GM23338 (cell line): ENCODE data around the gene WDR87. TPM values are rescaled to one million over a fixed set of nuclear protein-coding genes. Genes with fewer than 3 reads are reported as not detected.

ENCODE experiments used
- ATAC-seq: fragments of 200-7000 bp; cut with Tn5 transposase; 3 replicates; pipeline ENCODE4 v1.9.1; 2020
- DNase-seq: peaks from one replicate; pipeline ENCODE4 v3.0.0-alpha.2; 2015; ENCODE audit warnings: low spot score
- H2AFZ ChIP-seq: fragments of 200-600 bp; sonication (generic); 2 replicates; pipeline ENCODE4 v1.8.0; 2016; ENCODE audit warnings: antibody characterized with exemption, mild to moderate bottlenecking, moderate library complexity
- H3F3A ChIP-seq: fragments of 200-600 bp; sonication (generic); replicated peaks from 2 replicates; pipeline ENCODE4 v1.8.0; 2017; ENCODE audit warnings: antibody characterized with exemption, mixed run types, low read depth
- H3K27ac ChIP-seq: fragments of 200-600 bp; sonication (generic); 2 replicates; pipeline ENCODE4 v1.6.1; 2016; ENCODE audit warnings: low read depth
- H3K27me3 ChIP-seq: fragments of 200-600 bp; sonication (generic); 2 replicates; pipeline ENCODE4 v1.8.0; 2016; ENCODE audit warnings: mild to moderate bottlenecking, mixed run types, moderate library complexity; ENCODE audit not compliant: insufficient read depth
- H3K36me3 ChIP-seq: fragments of 200-600 bp; sonication (generic); 2 replicates; pipeline ENCODE4 v1.8.0; 2016; ENCODE audit warnings: mild to moderate bottlenecking; ENCODE audit not compliant: insufficient read depth
- H3K4me1 ChIP-seq: fragments of 200-600 bp; sonication (generic); 2 replicates; pipeline ENCODE4 v1.8.0; 2016; ENCODE audit warnings: mild to moderate bottlenecking, moderate library complexity; ENCODE audit not compliant: insufficient read depth
- H3K4me2 ChIP-seq: fragments of 200-600 bp; sonication (generic); 2 replicates; pipeline ENCODE4 v1.7.1; 2017; ENCODE audit warnings: mixed run types
- H3K4me3 ChIP-seq: fragments of 200-600 bp; sonication (generic); 2 replicates; pipeline ENCODE4 v1.6.1; 2016; ENCODE audit warnings: mixed run types
- H3K79me2 ChIP-seq: fragments of 200-600 bp; sonication (generic); replicated peaks from 2 replicates; pipeline ENCODE4 v1.8.0; 2017; ENCODE audit warnings: mild to moderate bottlenecking; ENCODE audit not compliant: insufficient read depth
- H3K9me2 ChIP-seq: fragments of 200-600 bp; sonication (generic); 2 replicates; pipeline ENCODE4 v1.8.0; 2017; ENCODE audit not compliant: insufficient read depth
- H4K20me1 ChIP-seq: fragments of 200-600 bp; sonication (generic); replicated peaks from 2 replicates; pipeline ENCODE4 v1.8.0; 2017; ENCODE audit warnings: mild to moderate bottlenecking; ENCODE audit not compliant: insufficient read depth
- H3K27ac Mint-ChIP-seq: 2 replicates; pipeline ENCODE4 v1.8.0; 2020; ENCODE audit warnings: inconsistent platforms, mild to moderate bottlenecking, moderate library complexity, mixed read lengths
- H3K27me3 Mint-ChIP-seq: 3 replicates; pipeline ENCODE4 v1.8.0; 2022; ENCODE audit warnings: low read depth, mild to moderate bottlenecking, moderate library complexity, mixed read lengths, inconsistent platforms; ENCODE audit not compliant: insufficient read depth, poor library complexity
- H3K36me3 Mint-ChIP-seq: 3 replicates; pipeline ENCODE4 v1.8.0; 2021; ENCODE audit warnings: low read depth, mild to moderate bottlenecking, inconsistent platforms, moderate library complexity, mixed read lengths
- H3K4me1 Mint-ChIP-seq: 3 replicates; pipeline ENCODE4 v1.8.0; 2020; ENCODE audit warnings: mild to moderate bottlenecking, inconsistent platforms, mixed read lengths
- H3K4me3 Mint-ChIP-seq: 3 replicates; pipeline ENCODE4 v1.8.0; 2021; ENCODE audit warnings: moderate library complexity, mild to moderate bottlenecking, inconsistent platforms, mixed read lengths
- H3K9me3 Mint-ChIP-seq: 3 replicates; pipeline ENCODE4 v1.8.0; 2020; ENCODE audit warnings: moderate library complexity, mild to moderate bottlenecking, inconsistent platforms, mixed read lengths
- EZH2 ChIP-seq: fragments of 200-600 bp; sonication (generic); IDR thresholded peaks from one replicate; pipeline ENCODE4 v1.8.0; 2017; ENCODE audit warnings: antibody characterized with exemption, mild to moderate bottlenecking, low read depth; ENCODE audit not compliant: unreplicated experiment
- EZH2phosphoT487 ChIP-seq: fragments of 200-600 bp; sonication (generic); IDR thresholded peaks from one replicate; pipeline ENCODE4 v1.8.1; 2018; ENCODE audit warnings: antibody characterized with exemption; ENCODE audit not compliant: unreplicated experiment
- JUNB ChIP-seq: IDR thresholded peaks from one replicate; pipeline ENCODE4 v1.6.1; 2016; ENCODE audit warnings: antibody characterized with exemption; ENCODE audit not compliant: unreplicated experiment
- NANOG ChIP-seq: IDR thresholded peaks from 2 replicates; pipeline ENCODE4 v1.6.1; 2016; ENCODE audit warnings: antibody characterized with exemption, borderline replicate concordance
- POLR2AphosphoS5 ChIP-seq: IDR thresholded peaks from 2 replicates; pipeline ENCODE4 v1.6.1; 2016; ENCODE audit warnings: antibody characterized with exemption, low read depth
- STAT1 ChIP-seq: IDR thresholded peaks from one replicate; pipeline ENCODE4 v1.6.1; 2016; ENCODE audit warnings: antibody characterized with exemption; ENCODE audit not compliant: unreplicated experiment
- ZNF114 ChIP-seq: fragments of 250-450 bp; sonication (Bioruptor Pico); IDR thresholded peaks from 2 replicates; pipeline ENCODE4 v1.5.0; 2020; ENCODE audit warnings: mild to moderate bottlenecking, moderate library complexity
- ZNF331 ChIP-seq: fragments of 250-450 bp; sonication (Bioruptor Pico); IDR thresholded peaks from 2 replicates; pipeline ENCODE4 v1.5.0; 2020; ENCODE audit warnings: low read depth, mild to moderate bottlenecking, moderate library complexity
- long read RNA-seq: library from polyadenylated mRNA; unstranded; transcript quantifications from one replicate; pipeline ENCODE4 v2.0.0, GENCODE V29; 2020; ENCODE audit not compliant: unreplicated experiment
- polyA plus RNA-seq: library from polyadenylated mRNA; unstranded; fragments of >200 nt; fragmentation: Nextera tagmentation; extraction: Ambion mirVana; gene quantifications from 2 replicates; pipeline ENCODE4 v1.2.1, GENCODE V29; 2016
- total RNA-seq: library from RNA; depleted of rRNA; stranded (reverse); fragments of >200 nt; shearing (Covaris generic); gene quantifications from 2 replicates; pipeline ENCODE4 v1.2.3, GENCODE V29; 2014; rRNA removed
- TF ChIP-seq, protein P1 (sequence below), 2 experiments: fragments of 200-600 bp in 1 of 2; sonication (generic) in 1 of 2; conservative IDR thresholded peaks; 2 replicates each; pipeline versions ENCODE4 v1.5.1 to v1.6.1; 2016 to 2017; ENCODE audit warnings: antibody characterized with exemption in 2 of 2, low read depth in 2 of 2, mild to moderate bottlenecking in 2 of 2, moderate library complexity in 1 of 2
- TF ChIP-seq, protein P2 (sequence below): fragments of 250-450 bp; sonication (Bioruptor Pico); IDR thresholded peaks from 2 replicates; pipeline ENCODE4 v1.5.0; 2020; ENCODE audit warnings: mild to moderate bottlenecking, moderate library complexity
- TF ChIP-seq, protein P3 (sequence below): IDR thresholded peaks from 2 replicates; pipeline ENCODE4 v1.6.1; 2016; ENCODE audit warnings: antibody characterized with exemption
- TF ChIP-seq, protein P4 (sequence below): IDR thresholded peaks from one replicate; pipeline ENCODE4 v1.6.1; 2018; ENCODE audit warnings: antibody characterized with exemption; ENCODE audit not compliant: unreplicated experiment

The WDR87 gene
- total RNA-seq (not detected in 2 replicates), polyA plus RNA-seq (0.02 TPM in 1 of 2 replicates, not detected in the other)
- long read RNA-seq: 0 reads

DNA sequence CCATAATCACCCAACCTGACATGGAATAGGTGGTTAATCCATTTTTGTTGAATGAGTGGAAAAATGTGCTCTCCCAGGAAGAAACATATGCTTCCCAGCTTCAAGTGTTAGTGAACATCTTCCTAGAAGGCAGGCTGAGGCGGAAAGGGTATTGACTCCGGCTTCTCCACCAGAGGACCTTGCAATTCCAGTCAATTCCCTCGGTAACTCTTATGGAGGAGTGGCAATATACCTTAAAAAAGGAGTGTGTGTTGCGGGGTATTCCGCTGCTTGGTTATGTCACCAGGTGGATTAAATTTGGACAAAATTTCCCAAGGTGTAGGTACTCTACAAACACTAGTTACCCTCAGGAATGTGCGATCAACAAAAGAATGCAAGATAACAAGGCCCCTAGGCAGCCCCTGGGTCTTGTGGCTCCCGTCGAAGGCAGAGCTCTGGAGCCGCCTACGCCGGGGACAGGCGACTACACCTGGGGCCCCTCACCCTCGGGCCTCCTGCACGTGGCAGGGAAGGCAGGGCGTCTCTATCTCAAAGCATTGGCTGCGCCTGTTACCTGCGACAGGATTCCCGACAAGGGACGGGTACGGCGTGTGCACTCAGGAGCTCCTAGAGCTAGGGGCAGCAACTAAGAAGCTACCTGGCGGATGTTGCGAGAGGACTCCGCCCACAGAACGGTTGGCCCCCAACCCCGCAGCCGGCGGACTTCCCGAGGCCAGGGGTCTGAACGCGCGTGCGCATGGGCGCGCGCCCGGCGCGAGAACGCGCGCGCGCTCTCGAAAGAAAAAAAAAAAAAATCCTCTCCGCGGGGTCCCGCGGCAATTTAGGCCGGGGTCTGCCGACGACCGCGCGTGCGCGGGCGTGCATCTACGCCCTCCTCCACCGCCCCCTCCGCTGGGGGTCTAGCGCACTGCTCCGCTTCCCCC lies at the start of gene WDR87:
Gene WDR87, minus strand, starts transcription at position 649 of the 923 bp plus-strand sequence. CDS start 8,355 bp downstream, outside the sequence.
- Histone ChIP-seq H3K79me2 (peaks cover 38% of the 10 kb centered on the region), H3K36me3 (no peaks in the 10 kb centered on the region), H3F3A (peaks cover 13% of the 10 kb centered on the region; the same call in 1 of the 2 replicates), H3K4me2 (peak within 1 kb of the TSS; percentile 78), H3K4me1 (peaks cover 35% of the 10 kb centered on the region), H3K27me3 (no peaks in the 10 kb centered on the region), H2AFZ (peak within 1 kb of the TSS; percentile 86), H3K27ac (peak within 1 kb of the TSS; percentile 90), H3K4me3 (peak within 1 kb of the TSS; percentile 92), H4K20me1 (no peaks in the 10 kb centered on the region; the same call in 1 of the 2 replicates), H3K9me2 (no peaks in the 10 kb centered on the region)
- ATAC-seq (peak; percentile 76), DNase-seq (peak; percentile 94)
- H3K9me3 Mint-ChIP-seq: no peaks in the 10 kb centered on the region; the same call in 2 of the 3 replicates
- peak within 1 kb of the TSS; percentile 86 for H3K4me3 Mint-ChIP-seq
- peak within 1 kb of the TSS; percentile 98 for H3K27ac Mint-ChIP-seq
- no peaks in the 10 kb centered on the region for H3K27me3 Mint-ChIP-seq
- peaks cover 33% of the 10 kb centered on the region for H3K4me1 Mint-ChIP-seq
- H3K36me3 Mint-ChIP-seq: no peaks in the 10 kb centered on the region
- TF ChIP-seq, protein P1, sequence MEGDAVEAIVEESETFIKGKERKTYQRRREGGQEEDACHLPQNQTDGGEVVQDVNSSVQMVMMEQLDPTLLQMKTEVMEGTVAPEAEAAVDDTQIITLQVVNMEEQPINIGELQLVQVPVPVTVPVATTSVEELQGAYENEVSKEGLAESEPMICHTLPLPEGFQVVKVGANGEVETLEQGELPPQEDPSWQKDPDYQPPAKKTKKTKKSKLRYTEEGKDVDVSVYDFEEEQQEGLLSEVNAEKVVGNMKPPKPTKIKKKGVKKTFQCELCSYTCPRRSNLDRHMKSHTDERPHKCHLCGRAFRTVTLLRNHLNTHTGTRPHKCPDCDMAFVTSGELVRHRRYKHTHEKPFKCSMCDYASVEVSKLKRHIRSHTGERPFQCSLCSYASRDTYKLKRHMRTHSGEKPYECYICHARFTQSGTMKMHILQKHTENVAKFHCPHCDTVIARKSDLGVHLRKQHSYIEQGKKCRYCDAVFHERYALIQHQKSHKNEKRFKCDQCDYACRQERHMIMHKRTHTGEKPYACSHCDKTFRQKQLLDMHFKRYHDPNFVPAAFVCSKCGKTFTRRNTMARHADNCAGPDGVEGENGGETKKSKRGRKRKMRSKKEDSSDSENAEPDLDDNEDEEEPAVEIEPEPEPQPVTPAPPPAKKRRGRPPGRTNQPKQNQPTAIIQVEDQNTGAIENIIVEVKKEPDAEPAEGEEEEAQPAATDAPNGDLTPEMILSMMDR (conservative IDR thresholded peaks at IDR 0.05; ENCODE audit: low read depth in 2 of 2): peak in 1 of 2 experiments; percentile 31; a peak in 2 of 4 replicates
- TF ChIP-seq, protein P2, sequence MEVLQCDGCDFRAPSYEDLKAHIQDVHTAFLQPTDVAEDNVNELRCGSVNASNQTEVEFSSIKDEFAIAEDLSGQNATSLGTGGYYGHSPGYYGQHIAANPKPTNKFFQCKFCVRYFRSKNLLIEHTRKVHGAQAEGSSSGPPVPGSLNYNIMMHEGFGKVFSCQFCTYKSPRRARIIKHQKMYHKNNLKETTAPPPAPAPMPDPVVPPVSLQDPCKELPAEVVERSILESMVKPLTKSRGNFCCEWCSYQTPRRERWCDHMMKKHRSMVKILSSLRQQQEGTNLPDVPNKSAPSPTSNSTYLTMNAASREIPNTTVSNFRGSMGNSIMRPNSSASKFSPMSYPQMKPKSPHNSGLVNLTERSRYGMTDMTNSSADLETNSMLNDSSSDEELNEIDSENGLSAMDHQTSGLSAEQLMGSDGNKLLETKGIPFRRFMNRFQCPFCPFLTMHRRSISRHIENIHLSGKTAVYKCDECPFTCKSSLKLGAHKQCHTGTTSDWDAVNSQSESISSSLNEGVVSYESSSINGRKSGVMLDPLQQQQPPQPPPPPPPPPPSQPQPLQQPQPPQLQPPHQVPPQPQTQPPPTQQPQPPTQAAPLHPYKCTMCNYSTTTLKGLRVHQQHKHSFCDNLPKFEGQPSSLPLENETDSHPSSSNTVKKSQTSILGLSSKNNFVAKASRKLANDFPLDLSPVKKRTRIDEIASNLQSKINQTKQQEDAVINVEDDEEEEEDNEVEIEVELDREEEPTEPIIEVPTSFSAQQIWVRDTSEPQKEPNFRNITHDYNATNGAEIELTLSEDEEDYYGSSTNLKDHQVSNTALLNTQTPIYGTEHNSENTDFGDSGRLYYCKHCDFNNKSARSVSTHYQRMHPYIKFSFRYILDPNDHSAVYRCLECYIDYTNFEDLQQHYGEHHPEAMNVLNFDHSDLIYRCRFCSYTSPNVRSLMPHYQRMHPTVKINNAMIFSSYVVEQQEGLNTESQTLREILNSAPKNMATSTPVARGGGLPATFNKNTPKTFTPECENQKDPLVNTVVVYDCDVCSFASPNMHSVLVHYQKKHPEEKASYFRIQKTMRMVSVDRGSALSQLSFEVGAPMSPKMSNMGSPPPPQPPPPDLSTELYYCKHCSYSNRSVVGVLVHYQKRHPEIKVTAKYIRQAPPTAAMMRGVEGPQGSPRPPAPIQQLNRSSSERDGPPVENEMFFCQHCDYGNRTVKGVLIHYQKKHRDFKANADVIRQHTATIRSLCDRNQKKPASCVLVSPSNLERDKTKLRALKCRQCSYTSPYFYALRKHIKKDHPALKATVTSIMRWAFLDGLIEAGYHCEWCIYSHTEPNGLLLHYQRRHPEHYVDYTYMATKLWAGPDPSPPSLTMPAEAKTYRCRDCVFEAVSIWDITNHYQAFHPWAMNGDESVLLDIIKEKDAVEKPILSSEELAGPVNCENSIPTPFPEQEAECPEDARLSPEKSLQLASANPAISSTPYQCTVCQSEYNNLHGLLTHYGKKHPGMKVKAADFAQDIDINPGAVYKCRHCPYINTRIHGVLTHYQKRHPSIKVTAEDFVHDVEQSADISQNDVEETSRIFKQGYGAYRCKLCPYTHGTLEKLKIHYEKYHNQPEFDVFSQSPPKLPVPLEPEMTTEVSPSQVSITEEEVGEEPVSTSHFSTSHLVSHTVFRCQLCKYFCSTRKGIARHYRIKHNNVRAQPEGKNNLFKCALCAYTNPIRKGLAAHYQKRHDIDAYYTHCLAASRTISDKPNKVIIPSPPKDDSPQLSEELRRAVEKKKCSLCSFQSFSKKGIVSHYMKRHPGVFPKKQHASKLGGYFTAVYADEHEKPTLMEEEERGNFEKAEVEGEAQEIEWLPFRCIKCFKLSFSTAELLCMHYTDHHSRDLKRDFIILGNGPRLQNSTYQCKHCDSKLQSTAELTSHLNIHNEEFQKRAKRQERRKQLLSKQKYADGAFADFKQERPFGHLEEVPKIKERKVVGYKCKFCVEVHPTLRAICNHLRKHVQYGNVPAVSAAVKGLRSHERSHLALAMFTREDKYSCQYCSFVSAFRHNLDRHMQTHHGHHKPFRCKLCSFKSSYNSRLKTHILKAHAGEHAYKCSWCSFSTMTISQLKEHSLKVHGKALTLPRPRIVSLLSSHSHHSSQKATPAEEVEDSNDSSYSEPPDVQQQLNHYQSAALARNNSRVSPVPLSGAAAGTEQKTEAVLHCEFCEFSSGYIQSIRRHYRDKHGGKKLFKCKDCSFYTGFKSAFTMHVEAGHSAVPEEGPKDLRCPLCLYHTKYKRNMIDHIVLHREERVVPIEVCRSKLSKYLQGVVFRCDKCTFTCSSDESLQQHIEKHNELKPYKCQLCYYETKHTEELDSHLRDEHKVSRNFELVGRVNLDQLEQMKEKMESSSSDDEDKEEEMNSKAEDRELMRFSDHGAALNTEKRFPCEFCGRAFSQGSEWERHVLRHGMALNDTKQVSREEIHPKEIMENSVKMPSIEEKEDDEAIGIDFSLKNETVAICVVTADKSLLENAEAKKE: no peak
- TF ChIP-seq STAT1 (no peak), ZNF114 (CRISPR knock-in tag) (0 out of 2 replicates have a peak, but pooled peaks have one; percentile 32), NANOG (no peak), JUNB (no peak), EZH2 (no peak), ZNF331 (CRISPR knock-in tag) (0 out of 2 replicates have a peak, but pooled peaks have one; percentile 26), EZH2phosphoT487 (no peak), POLR2AphosphoS5 (peak; percentile 78; the same call in 1 of the 2 replicates)
- TF ChIP-seq, protein P3, sequence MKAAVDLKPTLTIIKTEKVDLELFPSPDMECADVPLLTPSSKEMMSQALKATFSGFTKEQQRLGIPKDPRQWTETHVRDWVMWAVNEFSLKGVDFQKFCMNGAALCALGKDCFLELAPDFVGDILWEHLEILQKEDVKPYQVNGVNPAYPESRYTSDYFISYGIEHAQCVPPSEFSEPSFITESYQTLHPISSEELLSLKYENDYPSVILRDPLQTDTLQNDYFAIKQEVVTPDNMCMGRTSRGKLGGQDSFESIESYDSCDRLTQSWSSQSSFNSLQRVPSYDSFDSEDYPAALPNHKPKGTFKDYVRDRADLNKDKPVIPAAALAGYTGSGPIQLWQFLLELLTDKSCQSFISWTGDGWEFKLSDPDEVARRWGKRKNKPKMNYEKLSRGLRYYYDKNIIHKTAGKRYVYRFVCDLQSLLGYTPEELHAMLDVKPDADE: 0 out of 2 replicates have a peak, but pooled peaks have one; percentile 32
- TF ChIP-seq, protein P4, sequence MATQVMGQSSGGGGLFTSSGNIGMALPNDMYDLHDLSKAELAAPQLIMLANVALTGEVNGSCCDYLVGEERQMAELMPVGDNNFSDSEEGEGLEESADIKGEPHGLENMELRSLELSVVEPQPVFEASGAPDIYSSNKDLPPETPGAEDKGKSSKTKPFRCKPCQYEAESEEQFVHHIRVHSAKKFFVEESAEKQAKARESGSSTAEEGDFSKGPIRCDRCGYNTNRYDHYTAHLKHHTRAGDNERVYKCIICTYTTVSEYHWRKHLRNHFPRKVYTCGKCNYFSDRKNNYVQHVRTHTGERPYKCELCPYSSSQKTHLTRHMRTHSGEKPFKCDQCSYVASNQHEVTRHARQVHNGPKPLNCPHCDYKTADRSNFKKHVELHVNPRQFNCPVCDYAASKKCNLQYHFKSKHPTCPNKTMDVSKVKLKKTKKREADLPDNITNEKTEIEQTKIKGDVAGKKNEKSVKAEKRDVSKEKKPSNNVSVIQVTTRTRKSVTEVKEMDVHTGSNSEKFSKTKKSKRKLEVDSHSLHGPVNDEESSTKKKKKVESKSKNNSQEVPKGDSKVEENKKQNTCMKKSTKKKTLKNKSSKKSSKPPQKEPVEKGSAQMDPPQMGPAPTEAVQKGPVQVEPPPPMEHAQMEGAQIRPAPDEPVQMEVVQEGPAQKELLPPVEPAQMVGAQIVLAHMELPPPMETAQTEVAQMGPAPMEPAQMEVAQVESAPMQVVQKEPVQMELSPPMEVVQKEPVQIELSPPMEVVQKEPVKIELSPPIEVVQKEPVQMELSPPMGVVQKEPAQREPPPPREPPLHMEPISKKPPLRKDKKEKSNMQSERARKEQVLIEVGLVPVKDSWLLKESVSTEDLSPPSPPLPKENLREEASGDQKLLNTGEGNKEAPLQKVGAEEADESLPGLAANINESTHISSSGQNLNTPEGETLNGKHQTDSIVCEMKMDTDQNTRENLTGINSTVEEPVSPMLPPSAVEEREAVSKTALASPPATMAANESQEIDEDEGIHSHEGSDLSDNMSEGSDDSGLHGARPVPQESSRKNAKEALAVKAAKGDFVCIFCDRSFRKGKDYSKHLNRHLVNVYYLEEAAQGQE: no peak
